HepG2 (cell line): ENCODE results near the gene GFRA1. TPM values are rescaled to one million over a fixed set of nuclear protein-coding genes. Genes with fewer than 3 reads are reported as not detected.

Experiments used
- ATAC-seq: fragments of 200-7000 bp; cut with Tn5 transposase; 3 replicates; pipeline ENCODE4 v1.9.1; 2020; ENCODE audit warnings: mild to moderate bottlenecking, moderate library complexity
- BruUV-seq: library from RNA; stranded (reverse); fragments of 400-500 nt; replicated peaks from 2 replicates; lab custom pipeline; 2021; lab: Mats Ljungman, UMichigan
- CTCF ChIA-PET: fragments of 300-600 bp; formaldehyde crosslinking; extraction: SDS; loops from one replicate; lab custom pipeline; 2021; ENCODE audit warnings: low total read pairs, inconsistent platforms, low intra/inter-chr PET ratio; lab: Yijun Ruan, JAX
- POLR2A ChIA-PET: fragments of 350-600 bp; sonication (Branson Sonifier 250); formaldehyde crosslinking; loops from one replicate; lab custom pipeline; 2020; ENCODE audit warnings: antibody characterized with exemption, inconsistent platforms; lab: Yijun Ruan, JAX
- DNase-seq: peaks from one replicate; pipeline ENCODE4 v3.0.0-alpha.2; 2015; ENCODE audit warnings: low spot score
- FAIRE-seq: peaks from 3 replicates; lab custom pipeline; 2011; peaks lifted over from hg19 to GRCh38; lab: Jason Lieb, UNC
- H2AFZ ChIP-seq: one replicate; pipeline ENCODE4 v1.6.1; 2011; ENCODE audit warnings: low read length, inconsistent platforms
- H3K27ac ChIP-seq: fragments of 300-600 bp; 3 replicates; pipeline ENCODE4 v1.8.0; 2011; ENCODE audit warnings: mixed run types, mild to moderate bottlenecking, mixed read lengths, low read length, inconsistent platforms; ENCODE audit not compliant: insufficient read depth; ENCODE audit errors: extremely low read length
- H3K27me3 ChIP-seq, 2 experiments: fragments of 200-600 bp in 1 of 2; 2 replicates in 1 of 2; 3 replicates in 1 of 2; pipeline versions ENCODE4 v1.6.0 to v1.8.0; 2011; ENCODE audit warnings: low read length in 2 of 2, mild to moderate bottlenecking in 2 of 2, moderate library complexity in 2 of 2, inconsistent platforms in 1 of 2; ENCODE audit not compliant: insufficient read depth in 2 of 2, control insufficient read depth in 1 of 2
- H3K36me3 ChIP-seq, 2 experiments: fragments of 200-600 bp in 1 of 2; replicated peaks in 1 of 2; 2 replicates in 1 of 2; 3 replicates in 1 of 2; pipeline versions ENCODE4 v1.5.1 to v1.8.0; 2011; ENCODE audit warnings: low read length in 2 of 2, inconsistent platforms in 1 of 2; ENCODE audit not compliant: insufficient read depth in 2 of 2, control insufficient read depth in 1 of 2
- H3K4me1 ChIP-seq: 2 replicates; pipeline ENCODE4 v1.5.1; 2012; ENCODE audit warnings: low read length, inconsistent platforms; ENCODE audit not compliant: insufficient read depth
- H3K4me2 ChIP-seq: 2 replicates; pipeline ENCODE4 v1.6.0; 2011; ENCODE audit warnings: low read depth, low read length, inconsistent platforms
- H3K4me3 ChIP-seq, 3 experiments: fragments of 200-600 bp in 1 of 3; sonication (generic), shearing (Covaris generic) in 1 of 3; replicated peaks in 1 of 3; 2 replicates each; pipeline ENCODE4 v1.5.1; 2011 to 2016; ENCODE audit warnings: low read length in 3 of 3, inconsistent platforms in 2 of 3, low read depth in 2 of 3, mild to moderate bottlenecking in 2 of 3, control low read depth in 1 of 3, mixed read lengths in 1 of 3; ENCODE audit not compliant: insufficient read depth in 1 of 3
- H3K79me2 ChIP-seq: one replicate; pipeline ENCODE4 v1.6.1; 2011; ENCODE audit warnings: low read length, inconsistent platforms; ENCODE audit not compliant: insufficient read depth
- H3K9ac ChIP-seq: 2 replicates; pipeline ENCODE4 v1.6.0; 2011; ENCODE audit warnings: mild to moderate bottlenecking, low read depth, low read length, inconsistent platforms; ENCODE audit not compliant: insufficient read depth
- H3K9me3 ChIP-seq: 2 replicates; pipeline ENCODE4 v1.5.1; 2012; ENCODE audit warnings: mild to moderate bottlenecking, low read length
- H4K20me1 ChIP-seq: 2 replicates; pipeline ENCODE4 v1.6.0; 2011; ENCODE audit warnings: inconsistent platforms, mild to moderate bottlenecking, low read length, moderate library complexity; ENCODE audit not compliant: insufficient read depth
- ARNT2 ChIP-seq: sonication (generic); formaldehyde crosslinking; IDR thresholded peaks from 2 replicates; pipeline ENCODE4 v1.8.0; 2022; ENCODE audit warnings: mild to moderate bottlenecking, low read depth, missing genetic modification reagents, moderate library complexity
- FOXK2 ChIP-seq: fragments of 450-650 bp; IDR thresholded peaks from 2 replicates; pipeline ENCODE4 v1.6.1; 2016
- KAT2B ChIP-seq: fragments of 150-350 bp; IDR thresholded peaks from 2 replicates; pipeline ENCODE4 v1.6.1; 2014; ENCODE audit warnings: low read depth, low read length, borderline replicate concordance
- PITX1 ChIP-seq: sonication (generic); formaldehyde crosslinking; IDR thresholded peaks from 2 replicates; pipeline ENCODE4 v1.5.1; 2020; ENCODE audit warnings: mild to moderate bottlenecking, missing genetic modification reagents
- TMF1 ChIP-seq: sonication (generic); formaldehyde crosslinking; IDR thresholded peaks from 2 replicates; pipeline ENCODE4 v1.8.1; 2022; ENCODE audit warnings: low read depth, missing genetic modification reagents
- ZNF629 ChIP-seq: sonication (generic); formaldehyde crosslinking; conservative IDR thresholded peaks from 2 replicates; pipeline ENCODE4 v1.5.0; 2020; ENCODE audit warnings: missing genetic modification reagents
- WGBS: methylation state at CpG from one replicate; pipeline ENCODE4 v1.1.6; 2017; ENCODE audit warnings: low lambda C conversion rate; 5-methylcytosine and 5-hydroxymethylcytosine counted together
- in situ Hi-C: cut with HindIII; loops from 2 replicates; pipeline ENCODE4 v1.10.0; 2017; ENCODE audit warnings: low pct_unique_long_range_greater_than_20kb; ENCODE audit not compliant: extremely low pct_ligation_motif_present
- intact Hi-C: fragments of 100-400 bp; cut with micrococcal nuclease; formaldehyde crosslinking; loops from one replicate; pipeline ENCODE4 v1.10.0; 2022; ENCODE audit not compliant: unreplicated experiment
- polyA plus RNA-seq, 8 experiments: library from polyadenylated mRNA; depleted of rRNA in 3 of 8; stranded (reverse) in 7 of 8; unstranded in 1 of 8; fragments of >200 nt; fragmentation: Illumina TruSeq in 4 of 8; extraction: Trizol in 4 of 8; gene quantifications; 2 replicates each; pipeline versions ENCODE4 v1.2.1 to v1.2.3, GENCODE V29; 2011 to 2016; ENCODE audit warnings: low read depth in 4 of 8, missing spikeins in 1 of 8, mixed read lengths in 1 of 8; ENCODE audit not compliant: insufficient read depth in 1 of 8
- total RNA-seq, 5 experiments: library from RNA; depleted of rRNA; stranded (reverse); fragments of >200 nt; fragmentation: Illumina TruSeq; extraction: Trizol; gene quantifications; 2 replicates each; pipeline ENCODE4 v1.2.3, GENCODE V29; 2016; ENCODE audit warnings: low read depth in 1 of 5
- TF ChIP-seq, protein P1 (sequence below): sonication (generic); formaldehyde crosslinking; conservative IDR thresholded peaks from 2 replicates; pipeline ENCODE4 v1.4.0; 2020; ENCODE audit warnings: missing genetic modification reagents
- TF ChIP-seq, protein P2 (sequence below): sonication (generic); formaldehyde crosslinking; IDR thresholded peaks from 2 replicates; pipeline ENCODE4 v1.5.0; 2020; ENCODE audit warnings: missing genetic modification reagents

The GFRA1 gene
- total and polyA plus RNA-seq, 2 of the 13 experiments (the other 11 are each of a cell fraction or from before 2014, with no cell fraction given): not detected

DNA sequence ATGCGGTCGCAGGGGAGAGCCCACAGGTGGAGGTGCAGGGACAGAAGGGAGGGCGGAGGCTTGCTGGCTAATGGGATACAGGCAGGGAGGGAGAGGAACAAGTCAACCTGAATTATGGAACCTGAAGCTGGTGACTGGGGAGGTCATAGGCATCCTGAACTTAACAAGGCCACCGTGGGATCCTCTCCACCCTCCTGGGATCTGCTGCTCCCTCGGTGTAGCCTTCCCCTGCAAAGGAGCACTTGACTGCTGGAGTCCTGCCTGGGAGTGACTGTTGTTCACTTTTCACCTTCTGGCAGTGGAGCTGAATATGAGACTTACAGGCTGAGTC is 223.1 kb downstream of the GFRA1 start:
- ChIA-PET POLR2A (no interaction called here), CTCF (no interaction called here)
- H3K4me3 ChIP-seq: no peak overlapping the region
- intact Hi-C loops: no loop called here
- no peak for DNase-seq
- no peaks in the 10 kb centered on the region for H3K79me2 ChIP-seq
- no TSS peak for BruUV-seq
- ATAC-seq: no peak
- no peaks in the 10 kb centered on the region for H3K27me3 ChIP-seq
- 63% methylated on average over 4 of the region's 5 CpGs for WGBS
- H2AFZ ChIP-seq: no peak overlapping the region
- H4K20me1 ChIP-seq: no peaks in the 10 kb centered on the region
- no peak overlapping the region for H3K4me2 ChIP-seq
- TF ChIP-seq, protein P1, sequence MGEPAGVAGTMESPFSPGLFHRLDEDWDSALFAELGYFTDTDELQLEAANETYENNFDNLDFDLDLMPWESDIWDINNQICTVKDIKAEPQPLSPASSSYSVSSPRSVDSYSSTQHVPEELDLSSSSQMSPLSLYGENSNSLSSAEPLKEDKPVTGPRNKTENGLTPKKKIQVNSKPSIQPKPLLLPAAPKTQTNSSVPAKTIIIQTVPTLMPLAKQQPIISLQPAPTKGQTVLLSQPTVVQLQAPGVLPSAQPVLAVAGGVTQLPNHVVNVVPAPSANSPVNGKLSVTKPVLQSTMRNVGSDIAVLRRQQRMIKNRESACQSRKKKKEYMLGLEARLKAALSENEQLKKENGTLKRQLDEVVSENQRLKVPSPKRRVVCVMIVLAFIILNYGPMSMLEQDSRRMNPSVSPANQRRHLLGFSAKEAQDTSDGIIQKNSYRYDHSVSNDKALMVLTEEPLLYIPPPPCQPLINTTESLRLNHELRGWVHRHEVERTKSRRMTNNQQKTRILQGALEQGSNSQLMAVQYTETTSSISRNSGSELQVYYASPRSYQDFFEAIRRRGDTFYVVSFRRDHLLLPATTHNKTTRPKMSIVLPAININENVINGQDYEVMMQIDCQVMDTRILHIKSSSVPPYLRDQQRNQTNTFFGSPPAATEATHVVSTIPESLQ (CRISPR knock-in tag): no peak
- TF ChIP-seq, protein P2, sequence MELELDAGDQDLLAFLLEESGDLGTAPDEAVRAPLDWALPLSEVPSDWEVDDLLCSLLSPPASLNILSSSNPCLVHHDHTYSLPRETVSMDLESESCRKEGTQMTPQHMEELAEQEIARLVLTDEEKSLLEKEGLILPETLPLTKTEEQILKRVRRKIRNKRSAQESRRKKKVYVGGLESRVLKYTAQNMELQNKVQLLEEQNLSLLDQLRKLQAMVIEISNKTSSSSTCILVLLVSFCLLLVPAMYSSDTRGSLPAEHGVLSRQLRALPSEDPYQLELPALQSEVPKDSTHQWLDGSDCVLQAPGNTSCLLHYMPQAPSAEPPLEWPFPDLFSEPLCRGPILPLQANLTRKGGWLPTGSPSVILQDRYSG (CRISPR knock-in tag): no peak
- no peaks in the 10 kb centered on the region for H3K9me3 ChIP-seq
- no peak overlapping the region for H3K27ac ChIP-seq
- FAIRE-seq: no peak
- in situ Hi-C loops: no loop called here
- H3K36me3 ChIP-seq: no peaks in the 10 kb centered on the region
- no peak overlapping the region for H3K9ac ChIP-seq
- no peaks in the 10 kb centered on the region for H3K4me1 ChIP-seq

DNA sequence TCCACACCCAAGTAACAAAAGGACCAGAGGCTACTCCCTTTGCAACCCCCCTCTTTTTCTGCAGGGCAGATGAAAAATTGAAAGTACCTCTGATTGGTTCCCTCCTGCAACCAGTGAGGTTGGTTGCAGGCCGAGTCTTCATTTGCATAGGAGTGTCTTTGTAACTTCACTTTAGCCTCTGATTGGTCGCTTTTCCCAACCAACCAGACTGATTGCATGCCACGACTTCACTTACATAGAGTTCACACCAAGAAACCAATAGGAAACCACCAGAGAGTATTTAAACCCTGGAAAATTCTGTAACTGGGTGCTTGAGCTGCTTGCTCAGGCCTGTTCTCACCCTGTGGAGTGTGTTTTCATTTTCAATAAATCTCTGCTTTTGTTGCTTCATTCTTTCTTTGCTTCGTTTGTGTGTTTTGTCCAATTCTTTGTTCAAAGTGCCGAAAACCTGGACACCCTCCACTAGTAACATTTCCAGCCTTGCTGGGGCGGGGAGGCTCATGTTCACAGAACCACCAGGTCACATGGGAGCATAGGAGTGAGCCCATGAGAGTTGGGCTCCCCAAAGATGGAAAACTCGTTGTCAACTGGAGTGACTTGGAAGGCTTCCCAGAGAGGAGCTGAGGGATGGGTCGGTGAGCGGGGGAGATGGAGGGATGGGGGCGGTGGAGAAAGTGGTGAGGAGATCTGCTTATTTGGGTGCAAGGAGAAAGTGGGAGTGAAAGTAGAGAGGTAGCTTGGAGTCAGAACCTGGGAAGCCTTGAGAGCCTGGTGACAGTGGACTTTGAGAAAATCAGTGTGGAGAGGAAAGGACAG is 223.6 kb downstream of the GFRA1 start:
- Histone ChIP-seq H3K27me3 (no peaks in the 10 kb centered on the region), H3K36me3 (no peaks in the 10 kb centered on the region), H3K4me2 (no peak overlapping the region), H3K4me3 (no peak overlapping the region), H3K9me3 (no peaks in the 10 kb centered on the region), H3K79me2 (no peaks in the 10 kb centered on the region), H3K27ac (no peak overlapping the region), H3K9ac (no peak overlapping the region), H4K20me1 (no peaks in the 10 kb centered on the region), H3K4me1 (no peaks in the 10 kb centered on the region), H2AFZ (no peak overlapping the region)
- ChIA-PET CTCF (no interaction called here), POLR2A (no interaction called here)
- ATAC-seq: no peak
- intact Hi-C loops: no loop called here
- no peak for DNase-seq
- in situ Hi-C loops: no loop called here
- FAIRE-seq: no peak
- WGBS: 49% methylated on average over 10 of the region's 10 CpGs
- BruUV-seq: no TSS peak
- TF ChIP-seq FOXK2 (no peak), ARNT2 (CRISPR knock-in tag) (no peak), KAT2B (no peak), ZNF629 (CRISPR knock-in tag) (no peak), PITX1 (CRISPR knock-in tag) (no peak), TMF1 (no peak)
